ENCODE results near the gene CALD1.

DNA sequence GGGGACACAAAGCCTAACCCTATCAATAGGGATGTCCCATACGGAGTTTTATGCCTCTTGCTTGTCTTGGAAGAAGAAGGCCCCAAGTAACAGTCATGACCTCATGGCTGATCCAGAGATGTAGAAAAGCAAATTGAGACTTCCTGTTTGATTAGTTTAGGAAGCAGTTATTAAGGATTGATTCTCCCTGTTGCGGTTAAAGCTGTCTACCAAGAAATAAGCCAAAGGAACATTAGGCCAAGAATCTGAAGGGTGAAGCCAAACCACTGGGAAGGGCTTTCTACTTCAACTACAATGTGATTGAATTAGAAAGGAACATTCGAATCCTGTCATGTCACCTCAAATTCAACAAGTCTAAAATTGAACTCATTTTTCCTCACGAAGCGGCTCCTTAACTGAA lies 146.3 kb downstream of the CALD1 start:
- TF ChIP-seq POLR2A (IDR thresholded peaks at IDR 0.05): no peak
- TF ChIP-seq, protein P1, sequence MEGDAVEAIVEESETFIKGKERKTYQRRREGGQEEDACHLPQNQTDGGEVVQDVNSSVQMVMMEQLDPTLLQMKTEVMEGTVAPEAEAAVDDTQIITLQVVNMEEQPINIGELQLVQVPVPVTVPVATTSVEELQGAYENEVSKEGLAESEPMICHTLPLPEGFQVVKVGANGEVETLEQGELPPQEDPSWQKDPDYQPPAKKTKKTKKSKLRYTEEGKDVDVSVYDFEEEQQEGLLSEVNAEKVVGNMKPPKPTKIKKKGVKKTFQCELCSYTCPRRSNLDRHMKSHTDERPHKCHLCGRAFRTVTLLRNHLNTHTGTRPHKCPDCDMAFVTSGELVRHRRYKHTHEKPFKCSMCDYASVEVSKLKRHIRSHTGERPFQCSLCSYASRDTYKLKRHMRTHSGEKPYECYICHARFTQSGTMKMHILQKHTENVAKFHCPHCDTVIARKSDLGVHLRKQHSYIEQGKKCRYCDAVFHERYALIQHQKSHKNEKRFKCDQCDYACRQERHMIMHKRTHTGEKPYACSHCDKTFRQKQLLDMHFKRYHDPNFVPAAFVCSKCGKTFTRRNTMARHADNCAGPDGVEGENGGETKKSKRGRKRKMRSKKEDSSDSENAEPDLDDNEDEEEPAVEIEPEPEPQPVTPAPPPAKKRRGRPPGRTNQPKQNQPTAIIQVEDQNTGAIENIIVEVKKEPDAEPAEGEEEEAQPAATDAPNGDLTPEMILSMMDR (IDR thresholded peaks at IDR 0.05): no peak
- no peak for TF ChIP-seq POLR2AphosphoS5 (IDR thresholded peaks at IDR 0.05)
